ENCODE measurements around the gene FOXP1.

DNA sequence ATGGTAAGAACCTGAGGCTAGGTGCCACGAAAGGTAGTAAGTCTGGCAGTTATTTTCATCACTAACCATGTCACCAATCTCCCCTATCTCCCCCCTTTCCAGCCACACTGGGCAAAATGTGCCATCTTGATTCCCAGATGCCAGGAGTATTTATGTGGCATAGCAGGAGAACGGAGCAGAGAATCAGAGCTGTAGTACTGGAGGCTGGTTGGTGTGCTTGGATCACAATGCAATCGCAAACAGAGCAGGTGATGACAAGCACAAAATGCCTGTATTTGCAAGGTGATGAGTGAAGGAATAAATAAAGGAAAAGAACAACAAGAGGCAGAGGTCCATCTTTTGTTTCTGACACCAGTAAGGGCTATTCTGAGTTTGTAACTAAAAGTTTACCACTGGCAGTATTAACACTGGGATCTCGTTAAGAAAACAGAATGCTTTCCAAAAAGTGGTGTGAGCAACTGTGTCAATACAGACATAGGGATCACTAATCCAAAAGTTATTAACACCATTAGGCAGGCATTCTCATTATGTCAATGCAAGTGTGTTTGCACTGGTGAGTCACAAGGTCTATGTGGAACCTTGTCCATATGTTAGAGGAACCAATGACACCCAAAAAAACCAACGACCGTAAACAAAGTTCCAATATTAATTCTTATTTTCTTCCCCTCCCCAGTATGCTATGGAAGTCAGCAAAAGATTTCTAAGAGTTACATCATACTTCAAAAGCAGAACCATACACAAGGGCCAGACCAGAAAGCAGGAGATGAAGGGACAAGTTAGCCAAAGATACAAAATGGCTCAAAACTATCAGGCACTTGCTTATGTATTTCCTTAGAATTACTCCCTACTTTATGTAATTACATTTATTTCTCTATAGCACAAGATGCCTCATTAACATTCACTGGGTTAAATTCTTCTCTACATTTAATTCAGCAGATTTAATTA lies 556.6 kb downstream of the FOXP1 start:
- TF ChIP-seq, protein P1, sequence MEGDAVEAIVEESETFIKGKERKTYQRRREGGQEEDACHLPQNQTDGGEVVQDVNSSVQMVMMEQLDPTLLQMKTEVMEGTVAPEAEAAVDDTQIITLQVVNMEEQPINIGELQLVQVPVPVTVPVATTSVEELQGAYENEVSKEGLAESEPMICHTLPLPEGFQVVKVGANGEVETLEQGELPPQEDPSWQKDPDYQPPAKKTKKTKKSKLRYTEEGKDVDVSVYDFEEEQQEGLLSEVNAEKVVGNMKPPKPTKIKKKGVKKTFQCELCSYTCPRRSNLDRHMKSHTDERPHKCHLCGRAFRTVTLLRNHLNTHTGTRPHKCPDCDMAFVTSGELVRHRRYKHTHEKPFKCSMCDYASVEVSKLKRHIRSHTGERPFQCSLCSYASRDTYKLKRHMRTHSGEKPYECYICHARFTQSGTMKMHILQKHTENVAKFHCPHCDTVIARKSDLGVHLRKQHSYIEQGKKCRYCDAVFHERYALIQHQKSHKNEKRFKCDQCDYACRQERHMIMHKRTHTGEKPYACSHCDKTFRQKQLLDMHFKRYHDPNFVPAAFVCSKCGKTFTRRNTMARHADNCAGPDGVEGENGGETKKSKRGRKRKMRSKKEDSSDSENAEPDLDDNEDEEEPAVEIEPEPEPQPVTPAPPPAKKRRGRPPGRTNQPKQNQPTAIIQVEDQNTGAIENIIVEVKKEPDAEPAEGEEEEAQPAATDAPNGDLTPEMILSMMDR (IDR thresholded peaks at IDR 0.05): no peak
- TF ChIP-seq EZH2 (IDR thresholded peaks at IDR 0.05; ENCODE audit: borderline replicate concordance, insufficient read depth, low read depth, low read length, poor library complexity, severe bottlenecking): no peak

Measured in B cell (primary cell).